Ishikawa (cell line): ENCODE data around the gene MLKL.

Experiments used
- CEBPB ChIP-seq: IDR thresholded peaks from 2 replicates; pipeline ENCODE4 v1.6.1; 2012
- CREB1 ChIP-seq: IDR thresholded peaks from 2 replicates; pipeline ENCODE4 v1.6.1; 2012; ENCODE audit warnings: low read depth
- EGR1 ChIP-seq: IDR thresholded peaks from 2 replicates; pipeline ENCODE4 v1.6.1; 2012
- EP300 ChIP-seq: IDR thresholded peaks from 2 replicates; pipeline ENCODE4 v1.6.1; 2012; ENCODE audit warnings: borderline replicate concordance
- FOXM1 ChIP-seq: IDR thresholded peaks from 2 replicates; pipeline ENCODE4 v1.6.1; 2012; ENCODE audit warnings: low read depth, borderline replicate concordance
- NFIC ChIP-seq: IDR thresholded peaks from 2 replicates; pipeline ENCODE4 v1.6.1; 2012
- RAD21 ChIP-seq: IDR thresholded peaks from 2 replicates; pipeline ENCODE4 v1.6.1; 2012; ENCODE audit warnings: low read depth
- TAF1 ChIP-seq: IDR thresholded peaks from 2 replicates; pipeline ENCODE4 v1.6.1; 2012; ENCODE audit warnings: low read depth, mild to moderate bottlenecking
- TCF12 ChIP-seq: IDR thresholded peaks from 2 replicates; pipeline ENCODE4 v1.6.1; 2012; ENCODE audit warnings: low read depth
- TEAD4 ChIP-seq: IDR thresholded peaks from 2 replicates; pipeline ENCODE4 v1.6.1; 2012
- YY1 ChIP-seq: IDR thresholded peaks from 2 replicates; pipeline ENCODE4 v1.6.1; 2012; ENCODE audit warnings: low read depth
- ZBTB7A ChIP-seq: IDR thresholded peaks from 2 replicates; pipeline ENCODE4 v1.6.1; 2012; ENCODE audit warnings: low read depth
- TF ChIP-seq, protein P1 (sequence below): IDR thresholded peaks from 2 replicates; pipeline ENCODE4 v1.6.1; 2012
- TF ChIP-seq, protein P2 (sequence below): IDR thresholded peaks from 2 replicates; pipeline ENCODE4 v1.6.1; 2012
- TF ChIP-seq, protein P3 (sequence below): IDR thresholded peaks from 2 replicates; pipeline ENCODE4 v1.6.1; 2012; ENCODE audit warnings: low read depth, mild to moderate bottlenecking

The MLKL gene

DNA sequence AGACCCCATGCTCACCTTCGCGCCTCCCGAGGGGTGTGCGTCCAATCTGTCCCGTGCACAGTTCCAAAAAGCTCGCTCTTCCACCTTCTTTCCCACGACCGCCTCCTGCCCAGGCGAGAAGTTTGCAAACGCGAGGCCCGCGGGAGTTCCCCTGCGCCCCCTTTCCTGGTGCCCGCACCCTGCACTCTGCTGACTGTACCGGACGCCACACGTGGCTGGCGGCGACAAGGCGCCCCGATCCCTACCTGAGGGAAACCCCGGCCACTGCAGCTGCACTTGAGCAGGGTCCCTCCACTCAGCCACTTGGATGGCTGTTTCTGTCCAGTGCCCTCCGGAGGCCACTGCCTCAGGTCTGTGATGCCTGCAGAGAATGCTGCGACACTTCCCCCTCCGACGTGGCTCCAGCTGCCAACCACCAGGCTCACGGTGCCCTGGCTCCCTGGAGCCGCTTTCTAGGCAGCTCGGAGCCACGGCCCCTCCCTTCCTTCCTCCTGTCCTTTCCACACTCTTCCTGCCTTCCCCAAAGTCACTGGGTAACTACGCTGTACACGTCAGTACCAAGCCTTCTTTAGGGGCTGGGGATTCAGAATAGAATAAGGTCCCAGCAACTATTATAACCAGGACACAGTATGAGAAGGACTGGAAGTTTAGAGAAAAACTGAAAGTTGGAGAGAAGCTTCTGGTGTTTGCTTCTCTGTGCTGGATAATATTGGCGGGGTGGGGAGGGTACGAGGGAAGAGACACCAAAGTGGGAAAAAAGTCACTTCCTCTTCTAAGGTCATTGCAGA is at the start of gene MLKL:
MLKL (minus strand) TSS at position 425 of the 788 bp plus-strand sequence. CDS start 5,105 bp downstream, outside the sequence.
- TF ChIP-seq TCF12: no peak
- TF ChIP-seq, protein P1, sequence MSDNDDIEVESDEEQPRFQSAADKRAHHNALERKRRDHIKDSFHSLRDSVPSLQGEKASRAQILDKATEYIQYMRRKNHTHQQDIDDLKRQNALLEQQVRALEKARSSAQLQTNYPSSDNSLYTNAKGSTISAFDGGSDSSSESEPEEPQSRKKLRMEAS: peak; percentile 65; the same call in 1 of the 2 replicates
- no peak for TF ChIP-seq EP300

DNA sequence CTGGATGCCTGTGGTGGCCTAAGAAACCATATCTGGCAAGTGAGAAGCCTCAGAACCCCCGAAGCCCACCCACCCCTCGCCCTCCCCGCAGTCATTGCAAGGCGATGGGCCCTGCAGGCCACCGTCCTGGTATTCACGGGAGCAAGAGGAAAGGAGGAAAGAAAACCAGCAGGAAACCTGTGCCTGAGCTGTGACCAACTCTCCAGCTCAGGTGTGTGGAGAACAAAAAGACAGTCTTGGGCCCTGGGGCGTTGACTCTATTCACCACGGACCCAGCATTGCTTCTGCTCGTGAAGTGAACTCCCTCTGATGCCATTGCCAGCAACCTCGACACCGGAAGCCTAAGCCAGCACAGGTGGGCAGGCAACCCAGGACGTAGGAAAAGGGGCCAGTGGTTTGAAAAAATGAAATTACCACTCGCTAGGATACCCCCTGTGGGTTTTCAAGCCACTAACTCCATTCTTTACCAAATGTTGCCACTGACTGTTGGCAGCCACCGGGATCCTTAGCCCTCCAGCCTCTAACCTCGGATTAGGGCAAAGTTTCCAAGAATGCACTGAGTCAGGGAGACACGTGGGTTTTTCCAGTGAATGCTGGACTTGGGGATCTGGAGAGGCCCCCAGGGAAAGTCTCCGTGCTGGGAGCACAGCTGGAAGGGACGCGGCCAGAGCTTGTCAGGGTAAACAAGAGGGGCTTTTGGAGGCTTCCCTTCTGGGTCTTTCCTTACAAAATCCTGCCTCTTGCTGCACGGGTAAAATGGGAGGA is 48.8 kb upstream of the MLKL start:
- TF ChIP-seq TEAD4 (no peak), NFIC (no peak), FOXM1 (no peak), EP300 (no peak), ZBTB7A (no peak), CREB1 (no peak), TCF12 (no peak), EGR1 (no peak)
- TF ChIP-seq, protein P1: no peak
- TF ChIP-seq, protein P2, sequence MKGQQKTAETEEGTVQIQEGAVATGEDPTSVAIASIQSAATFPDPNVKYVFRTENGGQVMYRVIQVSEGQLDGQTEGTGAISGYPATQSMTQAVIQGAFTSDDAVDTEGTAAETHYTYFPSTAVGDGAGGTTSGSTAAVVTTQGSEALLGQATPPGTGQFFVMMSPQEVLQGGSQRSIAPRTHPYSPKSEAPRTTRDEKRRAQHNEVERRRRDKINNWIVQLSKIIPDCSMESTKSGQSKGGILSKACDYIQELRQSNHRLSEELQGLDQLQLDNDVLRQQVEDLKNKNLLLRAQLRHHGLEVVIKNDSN: no peak

DNA sequence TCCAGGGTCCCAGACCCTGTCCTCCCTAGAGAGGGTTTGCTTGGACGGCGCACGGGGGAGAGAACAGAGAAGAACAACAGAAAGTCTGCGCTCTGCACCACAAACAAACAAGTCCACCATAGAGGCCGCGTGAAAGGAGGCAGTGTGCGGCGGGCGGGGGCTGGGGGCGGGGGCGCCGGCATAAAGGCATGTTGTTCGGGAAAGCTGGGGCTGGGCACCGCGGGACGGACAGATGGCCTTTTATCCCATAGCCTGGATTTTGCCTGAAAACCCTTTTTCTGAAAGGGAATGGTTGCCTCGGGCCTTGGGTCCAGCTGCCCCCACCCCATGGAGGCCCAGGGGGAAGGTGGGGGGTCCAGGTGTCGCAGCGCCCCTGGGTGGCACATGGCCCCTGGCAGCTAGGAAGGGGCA is 48.0 kb upstream of the MLKL start:
- TF ChIP-seq, protein P3, sequence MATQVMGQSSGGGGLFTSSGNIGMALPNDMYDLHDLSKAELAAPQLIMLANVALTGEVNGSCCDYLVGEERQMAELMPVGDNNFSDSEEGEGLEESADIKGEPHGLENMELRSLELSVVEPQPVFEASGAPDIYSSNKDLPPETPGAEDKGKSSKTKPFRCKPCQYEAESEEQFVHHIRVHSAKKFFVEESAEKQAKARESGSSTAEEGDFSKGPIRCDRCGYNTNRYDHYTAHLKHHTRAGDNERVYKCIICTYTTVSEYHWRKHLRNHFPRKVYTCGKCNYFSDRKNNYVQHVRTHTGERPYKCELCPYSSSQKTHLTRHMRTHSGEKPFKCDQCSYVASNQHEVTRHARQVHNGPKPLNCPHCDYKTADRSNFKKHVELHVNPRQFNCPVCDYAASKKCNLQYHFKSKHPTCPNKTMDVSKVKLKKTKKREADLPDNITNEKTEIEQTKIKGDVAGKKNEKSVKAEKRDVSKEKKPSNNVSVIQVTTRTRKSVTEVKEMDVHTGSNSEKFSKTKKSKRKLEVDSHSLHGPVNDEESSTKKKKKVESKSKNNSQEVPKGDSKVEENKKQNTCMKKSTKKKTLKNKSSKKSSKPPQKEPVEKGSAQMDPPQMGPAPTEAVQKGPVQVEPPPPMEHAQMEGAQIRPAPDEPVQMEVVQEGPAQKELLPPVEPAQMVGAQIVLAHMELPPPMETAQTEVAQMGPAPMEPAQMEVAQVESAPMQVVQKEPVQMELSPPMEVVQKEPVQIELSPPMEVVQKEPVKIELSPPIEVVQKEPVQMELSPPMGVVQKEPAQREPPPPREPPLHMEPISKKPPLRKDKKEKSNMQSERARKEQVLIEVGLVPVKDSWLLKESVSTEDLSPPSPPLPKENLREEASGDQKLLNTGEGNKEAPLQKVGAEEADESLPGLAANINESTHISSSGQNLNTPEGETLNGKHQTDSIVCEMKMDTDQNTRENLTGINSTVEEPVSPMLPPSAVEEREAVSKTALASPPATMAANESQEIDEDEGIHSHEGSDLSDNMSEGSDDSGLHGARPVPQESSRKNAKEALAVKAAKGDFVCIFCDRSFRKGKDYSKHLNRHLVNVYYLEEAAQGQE: no peak
- TF ChIP-seq CREB1: no peak
- TF ChIP-seq TAF1: no peak
- TF ChIP-seq ZBTB7A: no peak
- no peak for TF ChIP-seq RAD21
- TF ChIP-seq, protein P2: no peak
- TF ChIP-seq NFIC: no peak
- TF ChIP-seq TCF12: no peak
- TF ChIP-seq EP300: no peak
- TF ChIP-seq EGR1: no peak
- TF ChIP-seq, protein P1: no peak
- TF ChIP-seq CEBPB: no peak
- no peak for TF ChIP-seq YY1
- no peak for TF ChIP-seq FOXM1
- no peak for TF ChIP-seq TEAD4

DNA sequence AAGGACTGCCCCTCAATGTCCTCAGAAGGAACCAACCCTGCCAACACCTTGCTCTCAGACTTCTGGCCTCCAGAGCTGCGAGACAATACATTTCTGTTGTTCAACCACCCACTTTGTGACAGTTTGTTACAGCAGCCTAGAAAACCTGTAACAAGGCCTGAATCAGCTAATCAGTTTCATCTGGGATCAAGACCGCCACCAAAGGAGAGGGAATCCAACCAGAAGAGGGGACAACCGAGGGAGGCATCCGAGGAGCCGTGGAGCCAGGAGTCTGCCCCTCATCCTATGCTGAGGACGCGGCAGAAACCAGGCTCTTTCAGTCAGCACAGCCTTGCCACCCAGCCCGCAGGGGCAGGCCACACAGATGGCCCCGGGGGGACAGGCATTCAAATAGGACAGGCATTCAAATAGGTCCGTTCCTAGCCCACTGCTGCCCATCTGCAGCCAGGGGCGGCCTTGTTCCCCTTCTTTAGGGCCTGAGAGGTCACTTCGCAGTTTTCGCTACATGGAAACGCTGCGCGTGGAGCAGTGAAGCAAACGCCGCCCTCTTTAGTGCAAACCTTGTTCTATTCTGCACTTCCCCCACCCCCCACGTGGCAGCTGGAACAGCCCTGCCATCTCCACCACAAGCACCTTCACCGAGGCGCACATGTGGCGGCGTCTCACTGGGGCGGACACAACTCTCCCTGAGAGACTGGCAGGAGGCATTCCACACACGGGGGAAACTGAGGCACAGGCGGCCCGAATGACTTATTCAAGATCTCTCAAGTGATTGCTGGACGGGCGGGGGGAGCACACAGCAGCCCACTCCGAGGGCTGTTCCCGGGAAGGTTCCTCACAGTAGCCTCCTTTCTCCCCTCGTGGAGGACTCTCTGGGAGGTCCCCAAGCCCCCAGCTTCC is 47.3 kb upstream of the MLKL start:
- TF ChIP-seq CEBPB: no peak
- no peak for TF ChIP-seq EP300
- no peak for TF ChIP-seq RAD21
- no peak for TF ChIP-seq TAF1
- TF ChIP-seq ZBTB7A: no peak
- no peak for TF ChIP-seq CREB1
- TF ChIP-seq YY1: no peak
- TF ChIP-seq, protein P1: no peak
- TF ChIP-seq NFIC: no peak
- TF ChIP-seq TEAD4: no peak
- TF ChIP-seq TCF12: no peak
- TF ChIP-seq, protein P2: no peak
- TF ChIP-seq FOXM1: no peak
- TF ChIP-seq, protein P3: no peak
- no peak for TF ChIP-seq EGR1
